Stimulated activated CD8-positive, alpha-beta memory T cell treated with anti-CD3 and anti-CD28 coated beads, Interleukin-15, amount 100 ng/mL, for 24 hours (primary cell): ENCODE measurements around the gene GOLGA6A.

Source experiments
- DNase-seq: peaks from one replicate; pipeline ENCODE4 v3.0.0-alpha.2; 2020; ENCODE audit warnings: low read depth

The GOLGA6A gene

DNA sequence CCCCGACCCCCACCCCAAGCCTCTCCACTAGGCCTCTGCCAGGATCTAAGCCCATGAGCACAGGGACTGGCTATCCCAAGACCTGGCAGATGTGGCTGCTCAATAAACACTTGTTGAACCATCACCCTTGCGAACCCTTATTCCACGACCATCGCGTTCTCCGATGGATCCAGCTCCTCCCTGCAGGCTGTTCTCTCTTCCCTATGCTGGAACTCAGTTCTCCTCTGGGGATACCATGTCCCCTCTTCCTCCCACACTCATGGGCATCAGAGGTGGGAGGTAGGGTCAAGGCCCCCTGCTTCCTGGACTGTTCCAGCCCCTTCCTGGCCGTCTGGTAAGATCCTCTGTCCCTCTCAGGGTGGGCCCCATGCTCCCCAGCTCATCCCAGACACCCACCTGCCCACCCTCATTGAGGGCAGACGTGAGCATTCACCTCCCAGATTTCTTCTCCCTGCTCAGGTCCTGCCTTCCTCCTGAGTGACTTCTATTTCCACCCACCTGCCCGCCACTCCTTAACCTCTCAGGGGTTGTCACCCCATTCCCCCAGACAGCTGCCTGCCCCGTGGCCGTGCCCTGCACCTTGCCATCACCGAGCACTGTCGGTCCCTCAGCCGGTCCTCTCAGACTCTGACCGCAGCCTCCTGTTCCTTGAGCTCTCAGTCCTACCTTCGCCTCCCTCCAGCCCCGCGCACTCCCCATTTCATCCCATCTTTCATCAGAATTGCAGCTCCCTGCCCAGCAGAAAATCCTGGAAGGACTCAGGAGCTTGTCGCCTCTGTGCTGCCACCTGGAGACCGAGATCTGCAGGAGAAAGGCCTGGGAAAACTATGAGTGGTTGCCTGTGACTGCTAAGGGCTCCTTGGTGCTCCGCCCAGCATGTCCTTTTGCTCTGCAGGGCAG is 45.8 kb downstream of the GOLGA6A start:
- DNase-seq, result no peak

DNA sequence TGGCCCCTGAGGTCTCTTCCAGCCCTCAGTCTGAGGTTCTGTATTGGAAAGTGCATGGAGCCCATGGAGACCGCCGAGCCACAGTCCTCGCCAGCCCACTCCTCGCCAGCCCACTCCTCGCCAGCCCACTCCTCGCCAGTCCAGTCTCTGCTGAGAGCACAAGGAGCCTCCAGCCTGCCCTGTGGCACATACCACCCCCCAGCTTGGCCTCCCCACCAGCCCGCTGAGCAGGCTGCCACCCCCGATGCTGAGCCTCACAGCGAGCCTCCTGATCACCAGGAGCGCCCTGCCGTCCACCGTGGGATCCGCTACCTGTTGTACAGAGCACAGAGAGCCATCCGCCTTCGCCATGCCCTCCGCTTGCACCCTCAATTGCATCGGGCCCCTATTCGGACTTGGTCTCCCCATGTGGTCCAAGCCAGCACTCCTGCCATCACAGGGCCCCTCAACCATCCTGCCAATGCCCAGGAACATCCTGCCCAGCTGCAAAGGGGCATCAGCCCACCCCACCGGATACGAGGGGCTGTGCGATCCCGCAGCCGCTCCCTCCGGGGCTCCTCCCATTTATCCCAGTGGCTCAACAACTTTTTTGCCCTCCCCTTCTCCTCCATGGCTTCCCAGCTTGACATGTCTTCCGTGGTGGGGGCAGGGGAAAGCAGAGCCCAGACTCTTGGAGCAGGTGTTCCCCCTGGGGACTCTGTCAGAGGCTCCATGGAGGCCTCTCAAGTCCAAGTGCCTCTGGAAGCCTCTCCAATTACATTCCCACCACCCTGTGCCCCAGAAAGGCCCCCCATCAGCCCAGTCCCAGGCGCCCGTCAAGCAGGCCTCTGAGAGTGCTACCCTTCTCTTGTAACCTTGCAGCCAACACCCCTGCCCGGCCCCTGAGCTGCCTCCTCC is 47.0 kb downstream of the GOLGA6A start:
- no peak for DNase-seq

DNA sequence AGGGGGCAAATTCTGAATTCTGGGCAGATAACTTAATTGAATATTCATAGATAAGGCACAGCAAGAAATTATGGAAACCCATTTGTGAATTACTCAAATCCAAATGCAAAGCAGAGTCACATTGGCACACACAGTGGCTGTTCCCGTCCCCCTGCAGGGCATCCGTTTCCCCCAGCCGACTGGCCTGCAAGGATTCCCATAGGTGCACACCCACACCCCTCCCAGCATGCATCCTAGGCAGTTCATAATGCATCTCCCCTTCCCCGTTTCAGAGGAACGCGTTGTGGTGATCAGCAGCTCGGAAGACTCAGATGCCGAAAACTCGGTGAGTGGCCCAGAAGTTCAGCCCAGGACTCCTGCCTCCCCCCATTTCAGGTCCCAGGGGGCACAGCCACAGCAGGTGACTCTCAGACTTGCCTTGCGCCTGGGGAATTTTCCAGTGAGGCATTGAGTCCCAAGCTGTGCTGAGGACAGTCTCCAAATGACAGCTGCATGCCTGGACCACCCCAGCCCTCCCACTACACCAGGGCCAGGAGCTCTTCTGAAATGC is 48.1 kb downstream of the GOLGA6A start:
- DNase-seq, result no peak

DNA sequence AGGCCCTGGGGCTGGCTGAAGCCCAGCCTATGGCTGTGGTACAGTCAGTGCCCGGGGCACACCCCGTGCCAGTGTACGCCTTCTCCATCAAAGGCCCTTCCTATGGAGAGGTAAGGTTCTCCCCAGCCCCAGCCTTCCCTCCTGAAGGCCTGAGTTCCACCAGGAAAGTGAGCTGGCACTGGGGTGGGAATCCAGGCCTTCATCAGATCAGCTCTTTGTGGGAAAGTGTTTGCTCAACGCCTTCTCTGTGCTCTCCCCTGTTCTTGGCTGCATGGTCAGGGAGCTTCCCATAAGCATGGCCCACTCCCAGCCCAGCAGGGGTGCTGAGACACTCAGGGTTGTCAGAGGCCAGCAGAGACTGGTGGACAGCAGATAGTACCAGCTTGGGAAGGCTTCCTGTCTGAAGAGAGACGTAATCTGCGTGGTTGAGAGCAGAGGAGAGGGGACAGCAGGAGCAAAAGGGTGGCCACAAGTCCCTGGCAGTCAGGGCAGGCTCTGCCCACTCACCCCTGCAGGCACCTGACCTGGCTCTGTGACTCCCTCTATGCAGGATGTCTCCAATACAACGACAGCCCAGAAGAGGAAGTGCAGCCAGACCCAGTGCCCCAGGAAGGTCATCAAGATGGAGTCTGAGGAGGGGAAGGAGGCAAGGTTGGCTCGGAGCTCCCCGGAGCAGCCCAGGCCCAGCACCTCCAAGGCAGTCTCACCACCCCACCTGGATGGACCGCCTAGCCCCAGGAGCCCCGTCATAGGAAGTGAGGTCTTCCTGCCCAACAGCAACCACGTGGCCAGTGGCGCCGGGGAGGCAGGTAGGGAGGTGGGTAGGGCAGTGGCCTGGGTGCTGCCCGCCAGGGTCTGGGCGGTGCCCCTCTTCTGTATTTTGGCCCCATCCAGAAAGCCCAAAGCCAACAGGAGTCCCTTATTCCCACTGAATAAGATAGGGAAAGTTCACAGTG is 49.5 kb downstream of the GOLGA6A start:
- no peak for DNase-seq

DNA sequence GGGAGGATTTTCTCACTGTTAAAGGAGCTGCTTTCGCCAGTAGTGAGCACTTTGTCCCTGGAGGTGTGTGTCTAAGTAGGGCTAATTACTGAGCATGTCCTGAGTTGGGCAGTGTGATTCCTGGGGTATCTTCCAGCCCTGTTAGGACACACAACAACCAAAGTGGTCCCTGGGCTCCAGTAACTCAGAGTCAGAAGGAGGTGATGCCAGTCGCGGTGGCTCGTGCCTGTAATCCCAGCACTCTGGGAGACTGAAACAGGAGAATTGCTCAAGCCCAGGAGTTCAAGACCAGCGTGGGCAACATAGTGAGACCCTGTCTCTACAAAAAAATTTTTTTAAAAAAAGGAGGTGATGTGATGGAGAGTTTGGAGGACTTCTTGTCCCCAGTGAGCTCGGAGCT is 50.3 kb downstream of the GOLGA6A start:
- DNase-seq, result no peak

DNA sequence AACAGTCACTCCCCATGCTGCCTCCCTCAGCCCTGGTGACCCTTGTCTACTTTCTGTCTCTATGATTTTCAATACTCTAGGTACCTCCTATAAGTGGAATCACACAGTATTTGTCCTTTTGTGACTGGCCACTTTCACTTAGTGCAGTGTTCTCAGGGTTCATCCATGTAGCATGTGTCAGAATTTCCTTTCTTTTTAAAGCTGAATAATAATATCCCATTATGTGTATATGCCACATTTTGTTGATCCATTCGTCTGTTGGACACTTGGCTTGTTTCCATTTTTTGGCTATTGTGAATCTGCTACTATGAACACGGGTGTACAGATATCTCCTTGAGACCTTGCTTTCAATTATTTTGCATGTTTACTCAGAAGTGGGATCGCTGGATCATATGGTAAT is 53.7 kb downstream of the GOLGA6A start:
- DNase-seq, result no peak

DNA sequence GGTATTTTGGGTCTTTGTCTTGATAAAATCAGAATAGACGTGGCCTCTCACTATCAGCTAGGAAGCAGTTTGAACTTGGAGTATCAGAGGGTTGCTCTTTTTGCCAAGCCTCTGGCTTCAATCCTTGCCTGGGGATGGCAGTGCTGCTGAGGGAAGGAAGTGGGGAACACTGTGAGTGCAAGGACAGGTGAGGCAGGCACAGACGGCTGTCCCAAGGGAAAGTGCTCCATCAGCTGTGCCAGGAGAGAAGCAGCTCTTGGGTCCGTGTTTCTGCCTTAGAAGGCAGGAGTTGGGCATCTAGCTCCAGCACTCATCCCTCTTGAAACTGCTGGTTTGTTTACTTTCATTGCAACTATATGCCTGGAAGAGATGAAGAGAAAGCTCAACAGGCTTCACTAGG is 54.7 kb downstream of the GOLGA6A start:
- DNase-seq, result no peak

DNA sequence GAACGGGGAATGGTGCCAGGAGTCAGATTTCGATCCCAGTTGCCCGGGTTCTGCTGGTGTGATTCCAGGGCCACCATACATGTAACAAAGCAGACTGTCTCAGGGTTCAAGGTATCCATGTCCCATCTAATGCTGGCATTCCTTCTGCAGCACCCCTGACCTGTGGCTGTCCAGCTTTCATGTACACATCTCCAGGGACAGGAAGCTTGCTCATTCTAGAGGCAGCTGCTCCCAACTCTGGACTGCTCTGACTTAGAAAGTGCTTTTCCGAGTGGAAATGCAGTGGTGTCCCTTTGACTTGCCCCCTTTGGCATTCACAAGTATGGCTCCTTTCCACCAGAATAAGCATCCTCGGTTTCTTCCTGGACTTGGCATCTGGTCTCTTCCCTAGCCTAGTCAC is 56.9 kb downstream of the GOLGA6A start:
- DNase-seq, result no peak

DNA sequence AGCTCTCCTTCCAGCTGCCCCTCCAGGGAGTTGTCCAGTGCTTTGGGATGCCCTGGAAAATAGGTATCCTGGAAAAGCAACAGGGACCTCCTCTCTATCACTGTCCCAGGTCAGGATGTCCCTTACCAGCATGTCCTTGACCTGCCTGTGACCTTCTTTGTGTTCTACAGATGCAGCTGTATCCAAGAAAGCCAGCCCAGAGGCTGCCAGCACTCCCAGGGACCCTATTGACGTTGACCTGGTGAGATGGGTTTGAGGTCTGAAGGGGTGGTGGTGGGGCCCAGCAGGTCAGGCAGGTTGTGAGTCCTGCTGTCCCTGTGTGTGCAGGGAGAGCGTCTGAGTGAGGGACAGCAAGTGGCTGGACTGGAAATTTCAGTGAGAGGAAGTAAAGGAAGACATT is 57.7 kb downstream of the GOLGA6A start:
- DNase-seq, result no peak

DNA sequence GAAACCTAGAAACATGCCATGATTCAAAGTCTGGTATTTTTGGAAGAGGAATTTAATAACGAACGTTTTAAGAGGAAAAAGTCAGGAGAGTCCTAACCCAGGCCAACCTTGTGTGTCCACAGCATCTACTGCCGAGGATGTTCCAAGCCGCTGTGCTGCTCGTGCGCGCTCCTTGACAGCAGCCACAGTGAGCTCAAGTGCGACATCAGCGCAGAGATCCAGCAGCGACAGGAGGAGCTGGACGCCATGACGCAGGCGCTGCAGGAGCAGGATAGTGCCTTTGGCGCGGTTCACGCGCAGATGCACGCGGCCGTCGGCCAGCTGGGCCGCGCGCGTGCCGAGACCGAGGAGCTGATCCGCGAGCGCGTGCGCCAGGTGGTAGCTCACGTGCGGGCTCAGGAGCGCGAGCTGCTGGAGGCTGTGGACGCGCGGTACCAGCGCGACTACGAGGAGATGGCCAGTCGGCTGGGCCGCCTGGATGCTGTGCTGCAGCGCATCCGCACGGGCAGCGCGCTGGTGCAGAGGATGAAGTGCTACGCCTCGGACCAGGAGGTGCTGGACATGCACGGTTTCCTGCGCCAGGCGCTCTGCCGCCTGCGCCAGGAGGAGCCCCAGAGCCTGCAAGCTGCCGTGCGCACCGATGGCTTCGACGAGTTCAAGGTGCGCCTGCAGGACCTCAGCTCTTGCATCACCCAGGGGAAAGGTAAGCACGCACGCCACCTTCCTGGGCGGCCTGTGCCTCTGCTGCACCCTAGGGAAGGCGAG is 59.5 kb downstream of the GOLGA6A start:
- DNase-seq, result no peak
